HEK293 (cell line): Measurements from ENCODE around the gene COQ3.

ENCODE experiments used
- CTCF ChIA-PET: fragments of 350-600 bp; formaldehyde crosslinking; extraction: SDS; loops from one replicate; lab custom pipeline; 2021; ENCODE audit warnings: antibody characterized with exemption; lab: Yijun Ruan, JAX
- POLR2A ChIA-PET: fragments of 300-600 bp; formaldehyde crosslinking; extraction: SDS; loops from one replicate; lab custom pipeline; 2020; ENCODE audit warnings: antibody characterized with exemption, inconsistent platforms; lab: Yijun Ruan, JAX
- H3K27ac ChIP-seq: fragments of 200-500 bp; sonication (Bioruptor generic); 2 replicates; pipeline ENCODE4 v1.5.1; 2014; ENCODE audit warnings: low read depth, low read length, control low read depth, inconsistent platforms; ENCODE audit errors: extremely low read depth
- H3K36me3 ChIP-seq, 2 experiments: fragments of 200-500 bp in 1 of 2; sonication (Bioruptor generic) in 1 of 2; 1 replicate in 1 of 2; 2 replicates in 1 of 2; pipeline ENCODE4 v1.5.1; 2014 to 2017; ENCODE audit warnings: inconsistent platforms in 2 of 2, low read length in 2 of 2; ENCODE audit not compliant: control insufficient read depth in 2 of 2, insufficient read depth in 1 of 2
- H3K4me1 ChIP-seq: fragments of 200-500 bp; sonication (Bioruptor generic); 2 replicates; pipeline ENCODE4 v1.5.1; 2014; ENCODE audit warnings: mild to moderate bottlenecking, low read length, inconsistent platforms; ENCODE audit not compliant: control insufficient read depth, insufficient read depth
- H3K4me3 ChIP-seq: 2 replicates; pipeline ENCODE4 v1.5.1; 2011; ENCODE audit warnings: low read depth, mild to moderate bottlenecking, control low read depth, low read length, moderate library complexity
- H3K9me3 ChIP-seq: fragments of 200-500 bp; sonication (Bioruptor generic); 2 replicates; pipeline ENCODE4 v1.5.1; 2014; ENCODE audit warnings: low read depth, low read length, inconsistent platforms; ENCODE audit not compliant: control insufficient read depth, insufficient read depth
- BCL6B ChIP-seq: fragments of 450-650 bp; formaldehyde crosslinking; IDR thresholded peaks from 2 replicates; pipeline ENCODE4 v1.5.1; 2017; ENCODE audit warnings: missing biosample characterization, missing genetic modification characterization
- CTCF ChIP-seq: fragments of 450-650 bp; formaldehyde crosslinking; IDR thresholded peaks from 2 replicates; pipeline ENCODE4 v1.5.1; 2016; ENCODE audit warnings: missing biosample characterization, missing genetic modification characterization
- GLIS1 ChIP-seq: fragments of 450-650 bp; formaldehyde crosslinking; IDR thresholded peaks from 2 replicates; pipeline ENCODE4 v1.5.1; 2016; ENCODE audit warnings: missing biosample characterization, missing genetic modification characterization
- KLF8 ChIP-seq: fragments of 450-650 bp; formaldehyde crosslinking; IDR thresholded peaks from 2 replicates; pipeline ENCODE4 v1.5.1; 2016; ENCODE audit warnings: missing biosample characterization, missing genetic modification characterization
- OSR2 ChIP-seq: fragments of 450-650 bp; formaldehyde crosslinking; IDR thresholded peaks from 2 replicates; pipeline ENCODE4 v1.5.1; 2016; ENCODE audit warnings: missing biosample characterization, missing genetic modification characterization
- REPIN1 ChIP-seq: fragments of 450-650 bp; formaldehyde crosslinking; IDR thresholded peaks from 2 replicates; pipeline ENCODE4 v1.5.1; 2017; ENCODE audit warnings: missing biosample characterization, missing genetic modification characterization, low read depth
- SALL2 ChIP-seq: fragments of 450-650 bp; formaldehyde crosslinking; IDR thresholded peaks from 2 replicates; pipeline ENCODE4 v1.5.0; 2017; ENCODE audit warnings: missing biosample characterization, mild to moderate bottlenecking, missing genetic modification characterization, borderline replicate concordance
- SCRT2 ChIP-seq: fragments of 450-650 bp; formaldehyde crosslinking; IDR thresholded peaks from 2 replicates; pipeline ENCODE4 v1.5.1; 2016; ENCODE audit warnings: missing biosample characterization, missing genetic modification characterization
- YY1 ChIP-seq: fragments of 450-650 bp; formaldehyde crosslinking; IDR thresholded peaks from 2 replicates; pipeline ENCODE4 v1.5.1; 2018; ENCODE audit warnings: missing biosample characterization, missing genetic modification characterization
- ZBTB20 ChIP-seq: fragments of 450-650 bp; formaldehyde crosslinking; IDR thresholded peaks from 2 replicates; pipeline ENCODE4 v1.5.1; 2016; ENCODE audit warnings: missing biosample characterization, missing genetic modification characterization
- ZFP37 ChIP-seq: fragments of 450-650 bp; formaldehyde crosslinking; IDR thresholded peaks from 2 replicates; pipeline ENCODE4 v1.5.1; 2016; ENCODE audit warnings: missing biosample characterization, missing genetic modification characterization
- ZNF10 ChIP-seq: fragments of 450-650 bp; formaldehyde crosslinking; IDR thresholded peaks from 2 replicates; pipeline ENCODE4 v1.5.1; 2017; ENCODE audit warnings: missing biosample characterization, missing genetic modification characterization
- ZNF114 ChIP-seq: fragments of 450-650 bp; formaldehyde crosslinking; IDR thresholded peaks from 2 replicates; pipeline ENCODE4 v1.5.0; 2017; ENCODE audit warnings: missing biosample characterization, missing genetic modification characterization
- ZNF146 ChIP-seq: fragments of 450-650 bp; formaldehyde crosslinking; IDR thresholded peaks from 2 replicates; pipeline ENCODE4 v1.5.1; 2016; ENCODE audit warnings: missing biosample characterization, missing genetic modification characterization
- ZNF366 ChIP-seq: fragments of 450-650 bp; formaldehyde crosslinking; conservative IDR thresholded peaks from 2 replicates; pipeline ENCODE4 v1.5.1; 2016; ENCODE audit warnings: missing biosample characterization, missing genetic modification characterization
- ZNF521 ChIP-seq: fragments of 450-650 bp; formaldehyde crosslinking; IDR thresholded peaks from 2 replicates; pipeline ENCODE4 v1.5.1; 2017; ENCODE audit warnings: missing biosample characterization, mild to moderate bottlenecking, missing genetic modification characterization
- ZNF548 ChIP-seq: fragments of 450-650 bp; formaldehyde crosslinking; IDR thresholded peaks from 2 replicates; pipeline ENCODE4 v1.5.1; 2016; ENCODE audit warnings: missing biosample characterization, missing genetic modification characterization
- ZNF621 ChIP-seq: fragments of 450-650 bp; formaldehyde crosslinking; IDR thresholded peaks from 2 replicates; pipeline ENCODE4 v1.5.1; 2017; ENCODE audit warnings: missing biosample characterization, missing genetic modification characterization
- ZNF626 ChIP-seq: fragments of 450-650 bp; sonication (Bioruptor Pico); formaldehyde crosslinking; IDR thresholded peaks from 2 replicates; pipeline ENCODE4 v1.5.1; 2018; ENCODE audit warnings: missing biosample characterization, missing genetic modification characterization, inconsistent platforms
- ZNF768 ChIP-seq: fragments of 450-650 bp; formaldehyde crosslinking; IDR thresholded peaks from 2 replicates; pipeline ENCODE4 v1.5.1; 2018; ENCODE audit warnings: missing biosample characterization, mild to moderate bottlenecking, missing genetic modification characterization
- ZNF776 ChIP-seq: fragments of 450-650 bp; formaldehyde crosslinking; IDR thresholded peaks from 2 replicates; pipeline ENCODE4 v1.5.0; 2017; ENCODE audit warnings: missing biosample characterization, missing genetic modification characterization, borderline replicate concordance
- TF ChIP-seq, protein P1 (sequence below): fragments of 450-650 bp; formaldehyde crosslinking; IDR thresholded peaks from 2 replicates; pipeline ENCODE4 v1.5.1; 2016; ENCODE audit warnings: missing biosample characterization, missing genetic modification characterization
- TF ChIP-seq, protein P2 (sequence below): fragments of 450-650 bp; formaldehyde crosslinking; IDR thresholded peaks from 2 replicates; pipeline ENCODE4 v1.5.1; 2016; ENCODE audit warnings: missing biosample characterization, missing genetic modification characterization
- TF ChIP-seq, protein P3 (sequence below): sonication (generic); formaldehyde crosslinking; IDR thresholded peaks from 2 replicates; pipeline ENCODE4 v1.8.1; 2022; ENCODE audit warnings: mild to moderate bottlenecking, moderate library complexity, missing genetic modification reagents
- TF ChIP-seq, protein P4 (sequence below): IDR thresholded peaks from 2 replicates; pipeline ENCODE4 v1.6.1; 2011; ENCODE audit warnings: mild to moderate bottlenecking, low read depth, low read length, borderline replicate concordance

COQ3 gene

DNA sequence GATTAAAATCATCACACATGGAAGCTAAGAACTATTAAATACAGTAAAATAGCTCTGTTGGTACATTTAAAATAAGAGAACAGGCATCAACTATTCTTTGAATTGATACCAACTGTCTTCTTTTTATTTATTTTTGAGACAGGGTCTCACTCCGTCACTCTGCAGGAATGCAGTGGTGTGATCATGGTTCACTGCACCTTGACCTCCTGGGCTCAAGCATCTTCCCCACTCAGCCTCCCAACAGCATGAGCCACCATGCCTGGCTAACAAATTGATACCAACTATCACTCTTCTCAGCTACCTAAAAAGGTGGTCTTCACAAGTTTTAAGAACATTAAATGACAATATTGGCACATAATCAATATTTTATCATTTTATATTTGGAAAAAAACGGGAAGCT is 38.9 kb upstream of the COQ3 start:
- Histone ChIP-seq H3K4me3 (no peak overlapping the region), H3K36me3 (peaks cover 0 to 16% of the 10 kb centered on the region in 2 experiments; a peak in 2 of 3 replicates), H3K27ac (no peak overlapping the region), H3K4me1 (no peaks in the 10 kb centered on the region)
- ChIA-PET CTCF (interaction anchor here (0.6 to 2.7 kb wide), 16 partner anchors 7 to 313 kb away, joined by 3 to 19 read pairs (median 4); partner anchors contain the start of gene PNISR), POLR2A (interaction anchor here (0.6 to 1.0 kb wide), 2 partner anchors 8 to 39 kb away, joined by 3 to 4 read pairs; partner anchors contain the start of genes COQ3 and PNISR)
- TF ChIP-seq KLF8 (tag by site-specific recombination) (no peak), CTCF (tag by site-specific recombination) (no peak), SCRT2 (no peak), ZNF146 (tag by site-specific recombination) (no peak), ZNF548 (no peak), ZNF114 (tag by site-specific recombination) (no peak), SALL2 (no peak), ZNF10 (no peak), REPIN1 (tag by site-specific recombination) (no peak), GLIS1 (tag by site-specific recombination) (no peak), YY1 (no peak), ZNF626 (tag by site-specific recombination) (no peak)
- TF ChIP-seq, protein P1, sequence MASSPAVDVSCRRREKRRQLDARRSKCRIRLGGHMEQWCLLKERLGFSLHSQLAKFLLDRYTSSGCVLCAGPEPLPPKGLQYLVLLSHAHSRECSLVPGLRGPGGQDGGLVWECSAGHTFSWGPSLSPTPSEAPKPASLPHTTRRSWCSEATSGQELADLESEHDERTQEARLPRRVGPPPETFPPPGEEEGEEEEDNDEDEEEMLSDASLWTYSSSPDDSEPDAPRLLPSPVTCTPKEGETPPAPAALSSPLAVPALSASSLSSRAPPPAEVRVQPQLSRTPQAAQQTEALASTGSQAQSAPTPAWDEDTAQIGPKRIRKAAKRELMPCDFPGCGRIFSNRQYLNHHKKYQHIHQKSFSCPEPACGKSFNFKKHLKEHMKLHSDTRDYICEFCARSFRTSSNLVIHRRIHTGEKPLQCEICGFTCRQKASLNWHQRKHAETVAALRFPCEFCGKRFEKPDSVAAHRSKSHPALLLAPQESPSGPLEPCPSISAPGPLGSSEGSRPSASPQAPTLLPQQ (tag by site-specific recombination) = no peak
- TF ChIP-seq, protein P2, sequence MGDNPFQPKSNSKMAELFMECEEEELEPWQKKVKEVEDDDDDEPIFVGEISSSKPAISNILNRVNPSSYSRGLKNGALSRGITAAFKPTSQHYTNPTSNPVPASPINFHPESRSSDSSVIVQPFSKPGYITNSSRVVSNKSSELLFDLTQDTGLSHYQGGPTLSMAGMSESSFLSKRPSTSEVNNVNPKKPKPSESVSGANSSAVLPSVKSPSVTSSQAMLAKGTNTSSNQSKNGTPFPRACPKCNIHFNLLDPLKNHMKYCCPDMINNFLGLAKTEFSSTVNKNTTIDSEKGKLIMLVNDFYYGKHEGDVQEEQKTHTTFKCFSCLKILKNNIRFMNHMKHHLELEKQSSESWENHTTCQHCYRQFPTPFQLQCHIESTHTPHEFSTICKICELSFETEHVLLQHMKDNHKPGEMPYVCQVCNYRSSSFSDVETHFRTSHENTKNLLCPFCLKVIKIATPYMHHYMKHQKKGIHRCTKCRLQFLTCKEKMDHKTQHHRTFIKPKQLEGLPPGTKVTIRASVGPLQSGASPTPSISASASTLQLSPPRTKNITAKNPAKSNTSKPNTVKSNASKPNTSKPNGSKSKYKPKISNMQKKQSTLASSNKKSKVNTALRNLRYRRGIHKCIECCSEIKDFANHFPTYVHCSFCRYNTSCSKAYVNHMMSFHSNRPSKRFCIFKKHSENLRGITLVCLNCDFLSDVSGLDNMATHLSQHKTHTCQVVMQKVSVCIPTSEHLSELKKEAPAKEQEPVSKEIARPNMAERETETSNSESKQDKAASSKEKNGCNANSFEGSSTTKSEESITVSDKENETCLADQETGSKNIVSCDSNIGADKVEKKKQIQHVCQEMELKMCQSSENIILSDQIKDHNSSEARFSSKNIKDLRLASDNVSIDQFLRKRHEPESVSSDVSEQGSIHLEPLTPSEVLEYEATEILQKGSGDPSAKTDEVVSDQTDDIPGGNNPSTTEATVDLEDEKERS = no peak
- TF ChIP-seq, protein P3, sequence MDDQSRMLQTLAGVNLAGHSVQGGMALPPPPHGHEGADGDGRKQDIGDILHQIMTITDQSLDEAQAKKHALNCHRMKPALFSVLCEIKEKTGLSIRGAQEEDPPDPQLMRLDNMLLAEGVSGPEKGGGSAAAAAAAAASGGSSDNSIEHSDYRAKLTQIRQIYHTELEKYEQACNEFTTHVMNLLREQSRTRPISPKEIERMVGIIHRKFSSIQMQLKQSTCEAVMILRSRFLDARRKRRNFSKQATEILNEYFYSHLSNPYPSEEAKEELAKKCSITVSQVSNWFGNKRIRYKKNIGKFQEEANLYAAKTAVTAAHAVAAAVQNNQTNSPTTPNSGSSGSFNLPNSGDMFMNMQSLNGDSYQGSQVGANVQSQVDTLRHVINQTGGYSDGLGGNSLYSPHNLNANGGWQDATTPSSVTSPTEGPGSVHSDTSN (CRISPR knock-in tag) = no peak
- TF ChIP-seq, all 188 proteins: peak for 0
- no peaks in the 10 kb centered on the region for H3K9me3 ChIP-seq

DNA sequence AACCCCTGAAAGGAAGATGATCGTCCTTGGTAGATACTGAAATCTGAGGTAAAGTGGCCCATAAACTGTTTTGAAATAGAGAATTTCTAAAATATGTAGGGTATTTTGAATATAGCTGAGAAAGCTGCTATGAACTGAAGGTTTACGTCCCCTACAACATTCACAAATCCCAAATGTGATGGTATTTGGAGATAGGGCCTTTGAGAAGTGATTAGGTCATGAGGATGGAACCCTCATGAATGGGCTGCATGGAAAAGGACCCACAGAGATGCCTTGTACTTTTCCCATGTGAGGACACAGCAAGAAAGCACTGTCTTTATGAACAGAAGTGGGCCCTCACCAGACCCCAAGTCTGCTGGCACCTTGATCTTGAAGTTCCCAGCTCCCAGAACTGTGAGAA is 37.9 kb upstream of the COQ3 start:
- Histone ChIP-seq H3K4me3 (no peak overlapping the region), H3K9me3 (no peaks in the 10 kb centered on the region), H3K36me3 (peaks cover 0 to 16% of the 10 kb centered on the region in 2 experiments; a peak in 2 of 3 replicates), H3K4me1 (no peaks in the 10 kb centered on the region), H3K27ac (no peak overlapping the region)
- POLR2A ChIA-PET = no interaction called here
- CTCF ChIA-PET = interaction anchor here (0.7 to 2.0 kb wide), 4 partner anchors 10 to 1730 kb away, joined by 4 to 10 read pairs (median 5); no protein-coding TSS in a partner anchor
- TF ChIP-seq, protein P4, sequence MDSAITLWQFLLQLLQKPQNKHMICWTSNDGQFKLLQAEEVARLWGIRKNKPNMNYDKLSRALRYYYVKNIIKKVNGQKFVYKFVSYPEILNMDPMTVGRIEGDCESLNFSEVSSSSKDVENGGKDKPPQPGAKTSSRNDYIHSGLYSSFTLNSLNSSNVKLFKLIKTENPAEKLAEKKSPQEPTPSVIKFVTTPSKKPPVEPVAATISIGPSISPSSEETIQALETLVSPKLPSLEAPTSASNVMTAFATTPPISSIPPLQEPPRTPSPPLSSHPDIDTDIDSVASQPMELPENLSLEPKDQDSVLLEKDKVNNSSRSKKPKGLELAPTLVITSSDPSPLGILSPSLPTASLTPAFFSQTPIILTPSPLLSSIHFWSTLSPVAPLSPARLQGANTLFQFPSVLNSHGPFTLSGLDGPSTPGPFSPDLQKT = no peak
- TF ChIP-seq BCL6B (tag by site-specific recombination) (no peak), ZNF621 (tag by site-specific recombination) (no peak), ZNF521 (tag by site-specific recombination) (no peak), ZBTB20 (tag by site-specific recombination) (no peak), ZFP37 (no peak), ZNF776 (tag by site-specific recombination) (no peak), OSR2 (tag by site-specific recombination) (no peak), ZNF768 (tag by site-specific recombination) (no peak), ZNF366 (tag by site-specific recombination) (no peak)
- TF ChIP-seq, protein P1 (tag by site-specific recombination) = no peak
